ENCODE results near the gene RAB44. TPM values are rescaled to one million over a fixed set of nuclear protein-coding genes. Genes with fewer than 3 reads are reported as not detected.
"Not testable (repeated sequence)": the region's sequence is repeated elsewhere in the genome, so short reads cannot be mapped to it uniquely, and the experiment has no call there.

Gene RAB44
- total and polyA plus RNA-seq, 9 donors, result 0.04 to 0.15 (median 0.12) TPM; not detected in 3

- TF ChIP-seq POLR2A (IDR thresholded peaks at IDR 0.05) (no peak), CTCF (IDR thresholded peaks at IDR 0.05) (no peak), EP300 (IDR thresholded peaks at IDR 0.05) (no peak)
- Histone ChIP-seq H3K27ac (no peak overlapping the region), H3K4me1 (ENCODE audit: insufficient read depth) (no peaks in the 10 kb centered on the region), H3K9me3 (no peaks in the 10 kb centered on the region), H3K36me3 (no peaks in the 10 kb centered on the region), H3K27me3 (no peaks in the 10 kb centered on the region), H3K4me3 (no peak overlapping the region)
- no peak for DNase-seq
- intact Hi-C loops (cut with DNase I), result no loop called here
- WGBS, 3 donors, result 94 to 98% (median 95%) methylated on average over 11 of the region's 11 CpGs
Observed at GRCh38 chr6:36651659-36652379, 45.8 kb upstream of the RAB44 start.

- H3K9me3 ChIP-seq; H3K27me3 ChIP-seq; H3K4me1 ChIP-seq (ENCODE audit: insufficient read depth); H3K27ac ChIP-seq; DNase-seq; H3K36me3 ChIP-seq; intact Hi-C loops (cut with DNase I); H3K4me3 ChIP-seq: not testable (repeated sequence)
- WGBS, 3 donors, result 82 to 89% (median 84%) methylated on average over 5 of the region's 5 CpGs
Observed at GRCh38 chr6:36654469-36654868, 43.2 kb upstream of the RAB44 start.

GRCh38 chr6:36655085-36655724 is 42.4 kb upstream of the RAB44 start:
- 75 to 84% (median 80%) methylated on average over 6 of the region's 6 CpGs for WGBS, 3 donors
- Histone ChIP-seq H3K27ac (no peak overlapping the region), H3K4me3 (no peak overlapping the region), H3K9me3 (no peaks in the 10 kb centered on the region), H3K36me3 (no peaks in the 10 kb centered on the region), H3K27me3 (no peaks in the 10 kb centered on the region), H3K4me1 (ENCODE audit: insufficient read depth) (peaks cover 2% of the 10 kb centered on the region)
- intact Hi-C loops (cut with DNase I), result no loop called here
- no peak for DNase-seq
- TF ChIP-seq POLR2A (IDR thresholded peaks at IDR 0.05) (no peak), CTCF (IDR thresholded peaks at IDR 0.05) (no peak), EP300 (IDR thresholded peaks at IDR 0.05) (no peak)

- TF ChIP-seq EP300 (IDR thresholded peaks at IDR 0.05) (no peak), POLR2A (IDR thresholded peaks at IDR 0.05) (no peak), CTCF (IDR thresholded peaks at IDR 0.05) (no peak)
- intact Hi-C loops (cut with DNase I), result no loop called here
- 77 to 85% (median 81%) methylated on average over 5 of the region's 5 CpGs for WGBS, 3 donors
- peaks cover 8% of the 10 kb centered on the region for H3K4me1 ChIP-seq (ENCODE audit: insufficient read depth)
- no peak for DNase-seq
- H3K9me3 ChIP-seq, result no peaks in the 10 kb centered on the region
- no peak overlapping the region for H3K4me3 ChIP-seq
- no peaks in the 10 kb centered on the region for H3K27me3 ChIP-seq
- no peak overlapping the region for H3K27ac ChIP-seq
- H3K36me3 ChIP-seq, result no peaks in the 10 kb centered on the region
Observed at GRCh38 chr6:36656441-36656840, 41.2 kb upstream of the RAB44 start.

- intact Hi-C loops (cut with DNase I), result no loop called here
- Histone ChIP-seq H3K4me1 (ENCODE audit: insufficient read depth) (peaks cover 9% of the 10 kb centered on the region), H3K27ac (no peak overlapping the region), H3K27me3 (no peaks in the 10 kb centered on the region), H3K4me3 (no peak overlapping the region), H3K36me3 (no peaks in the 10 kb centered on the region), H3K9me3 (no peaks in the 10 kb centered on the region)
- TF ChIP-seq CTCF (IDR thresholded peaks at IDR 0.05) (no peak), POLR2A (IDR thresholded peaks at IDR 0.05) (no peak), EP300 (IDR thresholded peaks at IDR 0.05) (no peak)
- no peak for DNase-seq
- WGBS, 3 donors, result 86 to 100% (median 100%) methylated on average over 1 of the region's 1 CpG
Observed at GRCh38 chr6:36657271-36657670, 40.4 kb upstream of the RAB44 start.
